ENCODE results near the gene BEST1. TPM values are rescaled to one million over a fixed set of nuclear protein-coding genes. Genes with fewer than 3 reads are reported as not detected.

Gene BEST1
- total and polyA plus RNA-seq, 2 of the 13 experiments (the other 11 are each of a cell fraction or from before 2014, with no cell fraction given) = 0.09 to 0.65 TPM

GRCh38 chr11:62000539-62001446 is 50.6 kb downstream of the BEST1 start (continued):
- TF ChIP-seq ISL2 (CRISPR knock-in tag; IDR thresholded peaks at IDR 0.05) (peak; percentile 61), EZH2 (conservative IDR thresholded peaks at IDR 0.05; ENCODE audit: low read depth, low read length) (no peak), REPIN1 (CRISPR knock-in tag; IDR thresholded peaks at IDR 0.05; ENCODE audit: borderline replicate concordance, low read depth) (peak; percentile 27; the same call in 1 of the 2 replicates), ZNF362 (CRISPR knock-in tag; IDR thresholded peaks at IDR 0.05; ENCODE audit: borderline replicate concordance) (no peak), ZNF564 (CRISPR knock-in tag; IDR thresholded peaks at IDR 0.05) (no peak), ZNF263 (CRISPR knock-in tag; IDR thresholded peaks at IDR 0.05) (no peak), ZNF275 (CRISPR knock-in tag; IDR thresholded peaks at IDR 0.05; ENCODE audit: borderline replicate concordance) (no peak), SPEN (CRISPR knock-in tag; IDR thresholded peaks at IDR 0.05; ENCODE audit: low read depth) (no peak), ARID2 (CRISPR knock-in tag; IDR thresholded peaks at IDR 0.05; ENCODE audit: borderline replicate concordance) (no peak), GATAD1 (CRISPR knock-in tag; IDR thresholded peaks at IDR 0.05) (peak; percentile 32), ZNF709 (CRISPR knock-in tag; IDR thresholded peaks at IDR 0.05) (no peak), ELF1 (CRISPR knock-in tag; IDR thresholded peaks at IDR 0.05) (no peak), THRA (CRISPR knock-in tag; IDR thresholded peaks at IDR 0.05; ENCODE audit: borderline replicate concordance) (no peak), HOXA7 (CRISPR knock-in tag; IDR thresholded peaks at IDR 0.05) (no peak), CHD4 (IDR thresholded peaks at IDR 0.05; ENCODE audit: borderline replicate concordance, low read length) (no peak), ZNF672 (CRISPR knock-in tag; IDR thresholded peaks at IDR 0.05) (no peak), ZNF569 (CRISPR knock-in tag; IDR thresholded peaks at IDR 0.05; ENCODE audit: borderline replicate concordance) (no peak), ZFAT (CRISPR knock-in tag; conservative IDR thresholded peaks at IDR 0.05) (no peak), ZNF138 (CRISPR knock-in tag; IDR thresholded peaks at IDR 0.05; ENCODE audit: low read depth) (no peak), POGZ (CRISPR knock-in tag; IDR thresholded peaks at IDR 0.05) (peak; percentile 44; the same call in 1 of the 2 replicates), PAF1 (CRISPR knock-in tag; IDR thresholded peaks at IDR 0.05) (no peak), ZNF143 (CRISPR knock-in tag; IDR thresholded peaks at IDR 0.05) (no peak), POLR2G (IDR thresholded peaks at IDR 0.05; ENCODE audit: low read depth, low read length) (peak; percentile 21; the same call in 1 of the 2 replicates), ZNF558 (CRISPR knock-in tag; IDR thresholded peaks at IDR 0.05; ENCODE audit: borderline replicate concordance) (no peak)
- TF ChIP-seq, protein P1, sequence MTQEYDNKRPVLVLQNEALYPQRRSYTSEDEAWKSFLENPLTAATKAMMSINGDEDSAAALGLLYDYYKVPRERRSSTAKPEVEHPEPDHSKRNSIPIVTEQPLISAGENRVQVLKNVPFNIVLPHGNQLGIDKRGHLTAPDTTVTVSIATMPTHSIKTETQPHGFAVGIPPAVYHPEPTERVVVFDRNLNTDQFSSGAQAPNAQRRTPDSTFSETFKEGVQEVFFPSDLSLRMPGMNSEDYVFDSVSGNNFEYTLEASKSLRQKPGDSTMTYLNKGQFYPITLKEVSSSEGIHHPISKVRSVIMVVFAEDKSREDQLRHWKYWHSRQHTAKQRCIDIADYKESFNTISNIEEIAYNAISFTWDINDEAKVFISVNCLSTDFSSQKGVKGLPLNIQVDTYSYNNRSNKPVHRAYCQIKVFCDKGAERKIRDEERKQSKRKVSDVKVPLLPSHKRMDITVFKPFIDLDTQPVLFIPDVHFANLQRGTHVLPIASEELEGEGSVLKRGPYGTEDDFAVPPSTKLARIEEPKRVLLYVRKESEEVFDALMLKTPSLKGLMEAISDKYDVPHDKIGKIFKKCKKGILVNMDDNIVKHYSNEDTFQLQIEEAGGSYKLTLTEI (CRISPR knock-in tag; conservative IDR thresholded peaks at IDR 0.05) = no peak
